ENCODE measurements around the gene TALDO1. TPM values are rescaled to one million over a fixed set of nuclear protein-coding genes. Genes with fewer than 3 reads are reported as not detected.

The TALDO1 gene
- total and polyA plus RNA-seq, 4 donors = 72.5 to 181 (median 128) TPM

- no peak overlapping the region for H3K4me3 ChIP-seq (ENCODE audit: low read depth in 1 of 3, low read length in 3 of 3)
- H3K9me3 ChIP-seq (ENCODE audit: control insufficient read depth in 4 of 4, low read length in 3 of 4) = no peaks in the 10 kb centered on the region
- 40% methylated on average over 31 of the region's 31 CpGs for WGBS
- TF ChIP-seq GABPA (IDR thresholded peaks at IDR 0.05 in 1 of 2, conservative IDR thresholded peaks at IDR 0.05 in 1 of 2) (no peak), RXRA (IDR thresholded peaks at IDR 0.05) (no peak), TAF1 (conservative IDR thresholded peaks at IDR 0.05) (no peak), EGR1 (IDR thresholded peaks at IDR 0.05; ENCODE audit: low read depth in 2 of 2) (no peak), SP1 (IDR thresholded peaks at IDR 0.05) (no peak), REST (IDR thresholded peaks at IDR 0.05) (no peak), ATF3 (IDR thresholded peaks at IDR 0.05) (no peak), FOXA1 (IDR thresholded peaks at IDR 0.05) (no peak), ZBTB33 (IDR thresholded peaks at IDR 0.05) (no peak), CTCF (IDR thresholded peaks at IDR 0.05; ENCODE audit: low read depth, low read length, missing input control) (no peak), FOXA2 (IDR thresholded peaks at IDR 0.05) (no peak), YY1 (IDR thresholded peaks at IDR 0.05) (no peak), MAX (IDR thresholded peaks at IDR 0.05) (no peak), HNF4G (IDR thresholded peaks at IDR 0.05) (no peak), HNF4A (conservative IDR thresholded peaks at IDR 0.05) (no peak), NR2F2 (IDR thresholded peaks at IDR 0.05) (no peak)
- H3K36me3 ChIP-seq (ENCODE audit: control insufficient read depth in 4 of 4, insufficient read depth in 3 of 4, low read depth in 1 of 4, low read length in 3 of 4) = peaks cover 0 to 10% (median 6%) of the 10 kb centered on the region in 4 donors
- H3K27ac ChIP-seq (ENCODE audit: low read depth in 1 of 2, low read length in 2 of 2) = no peak overlapping the region
- H3K27me3 ChIP-seq (ENCODE audit: control insufficient read depth in 4 of 4, insufficient read depth in 4 of 4, low read length in 3 of 4) = no peaks in the 10 kb centered on the region
- no peak for DNase-seq (ENCODE audit: low spot score)
- peaks cover 0 to 11% (median 5%) of the 10 kb centered on the region in 4 donors for H3K4me1 ChIP-seq (ENCODE audit: control insufficient read depth in 4 of 4, insufficient read depth in 4 of 4, low read length in 3 of 4)
- H3K9ac ChIP-seq (ENCODE audit: low read depth in 1 of 2, low read length in 2 of 2) = no peak overlapping the region
These were observed 42.0 kb downstream of the TALDO1 start for GRCh38 chr11:788953-789940.
